ENCODE data around the gene VPS16.
"Not testable (repeated sequence)": the region's sequence is repeated elsewhere in the genome, so short reads cannot be mapped to it uniquely, and the experiment has no call there.

VPS16 gene

DNA sequence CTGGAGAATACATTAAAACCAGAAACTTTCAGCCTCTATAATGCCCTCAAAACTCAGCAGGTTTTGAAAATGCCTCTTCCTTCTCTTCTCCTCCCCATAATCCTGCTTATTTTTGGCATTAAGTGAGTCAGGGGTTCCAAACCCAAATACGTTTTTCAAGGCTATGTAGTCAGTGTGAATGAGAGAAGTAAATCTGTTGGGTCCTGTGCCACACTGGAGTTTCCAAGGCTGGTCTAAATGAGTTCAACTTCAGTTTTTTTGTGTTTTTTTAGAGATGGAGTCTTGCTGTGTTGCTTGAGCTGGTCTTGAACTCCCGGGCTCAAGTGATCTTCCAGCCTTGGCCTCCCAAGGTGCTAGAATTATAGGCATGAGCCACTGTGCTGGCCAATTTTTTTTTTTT, 53.7 kb downstream of the VPS16 start:
- no peak for DNase-seq (ENCODE audit: low read depth in 1 of 2, low spot score in 1 of 2)

DNA sequence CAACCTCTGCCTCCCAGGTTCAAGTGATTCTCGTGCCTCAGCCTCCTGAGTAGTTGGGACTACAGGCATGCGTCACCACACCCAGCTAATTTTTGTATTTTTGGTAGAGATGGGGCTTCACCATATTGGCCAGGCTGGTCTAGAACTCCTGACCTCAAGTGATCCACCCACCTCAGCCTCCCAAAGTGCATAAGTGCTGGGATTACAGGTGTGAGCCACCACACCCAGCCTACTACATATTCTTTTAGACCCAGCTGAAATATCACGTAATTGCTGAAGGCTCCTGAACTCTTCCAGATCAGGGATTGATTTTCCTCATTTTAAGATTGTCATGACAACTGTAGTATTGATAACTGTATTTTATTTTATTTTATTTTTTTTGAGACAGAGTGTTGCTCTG, 54.6 kb downstream of the VPS16 start:
- DNase-seq (ENCODE audit: low read depth in 1 of 2, low spot score in 1 of 2): not testable (repeated sequence)

DNA sequence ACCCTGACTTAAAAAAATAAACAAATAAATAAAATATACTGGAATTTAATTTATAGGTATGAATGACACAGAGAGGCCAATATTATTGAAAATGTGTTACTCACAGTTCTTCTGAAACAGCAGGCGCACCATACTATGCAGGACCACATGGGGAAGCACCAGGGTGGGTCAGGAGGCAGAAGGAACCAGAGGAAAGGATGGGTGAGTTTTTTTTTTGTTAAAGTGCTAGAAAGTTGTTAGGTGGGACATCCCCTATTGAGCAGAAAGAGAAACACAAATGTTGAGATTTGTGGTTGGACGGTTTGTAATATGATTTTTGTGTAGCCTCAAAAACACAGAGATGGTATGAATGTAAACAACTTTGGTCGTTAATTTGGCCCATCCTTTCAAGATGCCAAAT, 58.7 kb downstream of the VPS16 start:
- no peak for DNase-seq (ENCODE audit: low read depth in 1 of 2, low spot score in 1 of 2)

DNA sequence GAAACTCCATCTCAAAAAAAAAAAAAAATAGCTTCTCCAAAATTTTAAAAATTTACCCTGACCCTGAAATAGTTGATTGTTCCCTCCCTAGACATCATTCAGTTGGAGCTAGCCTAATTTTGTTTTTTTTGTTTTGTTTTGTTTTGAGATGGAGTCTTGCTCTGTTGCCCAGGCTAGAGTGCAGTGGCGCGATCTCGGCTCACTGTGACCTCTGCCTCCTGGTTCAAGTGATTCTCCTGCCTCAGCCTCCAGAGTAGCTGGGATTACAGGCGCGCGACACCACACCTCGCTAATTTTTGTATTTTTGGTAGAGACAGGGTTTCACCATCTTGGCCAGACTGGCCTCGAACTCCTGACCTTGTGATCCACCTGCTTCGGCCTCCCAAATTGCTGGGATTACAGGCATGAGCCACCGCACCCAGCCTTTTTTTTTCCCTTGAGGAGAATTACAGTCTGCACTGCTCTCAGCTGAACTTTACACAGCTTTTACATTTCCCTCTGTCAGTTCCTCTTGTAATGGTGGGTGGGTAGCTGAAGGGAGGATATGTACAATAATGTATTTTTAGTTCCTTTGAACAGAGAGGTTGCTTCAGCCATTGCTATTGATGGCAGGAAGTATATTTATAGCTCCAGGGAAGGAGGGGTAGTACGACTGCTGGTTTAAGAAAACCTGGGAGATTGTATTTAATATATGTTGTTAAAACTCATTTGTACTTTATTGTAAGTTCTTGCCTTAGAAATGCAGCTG, 60.5 kb downstream of the VPS16 start:
- no peak for DNase-seq (ENCODE audit: low read depth in 1 of 2, low spot score in 1 of 2)

DNA sequence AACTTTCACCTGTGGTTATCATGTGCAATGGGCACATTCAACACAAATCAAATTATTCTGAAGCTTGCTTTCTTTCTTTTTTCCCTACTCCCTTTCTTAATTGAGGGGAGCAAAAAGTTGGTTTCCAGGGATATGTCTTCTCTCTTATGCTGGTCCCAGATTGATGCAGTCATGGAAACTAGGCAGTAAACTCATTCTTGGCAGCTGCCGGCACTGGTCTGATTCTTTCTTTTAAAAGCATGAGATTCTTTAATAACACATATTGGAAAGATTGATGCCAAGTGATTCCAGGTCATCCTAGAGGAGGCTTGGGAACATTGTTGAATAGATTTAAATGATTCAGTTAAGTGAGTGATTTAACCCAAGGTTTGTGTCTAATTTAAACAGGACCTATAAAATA, 61.7 kb downstream of the VPS16 start:
- DNase-seq (ENCODE audit: low read depth in 1 of 2, low spot score in 1 of 2): no peak

DNA sequence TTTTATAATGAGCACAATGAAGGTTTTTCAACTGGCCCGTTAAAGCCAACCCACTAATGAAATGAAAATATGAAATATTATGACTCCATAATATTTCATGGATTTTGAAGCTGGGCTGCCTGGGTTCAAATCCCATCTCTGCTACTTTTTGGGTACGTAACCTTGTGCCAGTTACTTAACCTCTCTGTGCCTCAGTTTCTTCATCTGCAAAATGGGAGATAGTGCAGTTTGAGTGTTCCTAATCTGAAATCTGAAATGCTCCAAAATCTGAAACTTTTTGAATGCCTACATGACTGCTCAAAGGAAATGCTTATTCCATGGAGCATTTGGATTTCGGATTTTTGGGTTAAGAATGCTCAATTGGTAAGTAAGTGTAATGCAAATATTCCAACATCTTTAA, 62.3 kb downstream of the VPS16 start:
- DNase-seq (ENCODE audit: low read depth in 1 of 2, low spot score in 1 of 2): no peak

DNA sequence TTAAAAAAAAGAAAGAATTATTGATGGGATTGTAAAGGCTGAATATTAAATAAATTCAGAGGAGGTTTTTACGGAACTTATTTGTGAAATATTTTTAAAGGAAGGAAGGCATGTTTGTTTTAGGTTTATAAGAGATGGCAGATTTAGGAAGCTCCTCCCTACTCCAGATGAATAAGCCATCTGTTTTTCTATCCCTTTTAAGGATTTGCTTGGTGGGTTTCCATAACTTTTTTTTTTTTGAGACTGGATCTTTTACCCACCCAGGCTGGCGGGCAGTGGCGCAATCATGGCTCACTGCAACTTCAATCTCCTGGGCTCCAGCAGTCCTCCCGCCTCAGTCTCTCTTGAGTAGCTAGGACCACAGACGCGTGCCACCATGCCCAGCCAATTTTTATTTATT, 63.1 kb downstream of the VPS16 start:
- DNase-seq (ENCODE audit: low read depth in 1 of 2, low spot score in 1 of 2): no peak

DNA sequence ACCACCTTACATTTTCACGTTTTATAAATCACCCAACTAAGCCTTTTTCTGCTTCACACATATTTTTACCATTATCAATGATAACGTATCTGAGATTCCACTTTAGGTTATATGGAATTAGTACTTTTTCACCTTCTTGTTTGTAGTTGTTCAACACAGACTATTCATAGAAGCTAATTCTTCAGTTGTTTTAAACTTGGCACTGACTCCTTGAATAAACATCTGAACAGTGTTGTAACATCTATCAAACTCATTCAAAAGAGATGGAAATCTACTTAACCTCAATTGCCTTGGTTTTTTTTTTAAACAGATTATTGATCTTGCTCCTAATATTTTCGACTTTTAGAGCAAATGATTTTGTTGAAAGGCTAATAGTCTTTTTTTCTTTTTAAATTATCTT, 67.0 kb downstream of the VPS16 start:
- no peak for DNase-seq (ENCODE audit: low read depth in 1 of 2, low spot score in 1 of 2)

DNA sequence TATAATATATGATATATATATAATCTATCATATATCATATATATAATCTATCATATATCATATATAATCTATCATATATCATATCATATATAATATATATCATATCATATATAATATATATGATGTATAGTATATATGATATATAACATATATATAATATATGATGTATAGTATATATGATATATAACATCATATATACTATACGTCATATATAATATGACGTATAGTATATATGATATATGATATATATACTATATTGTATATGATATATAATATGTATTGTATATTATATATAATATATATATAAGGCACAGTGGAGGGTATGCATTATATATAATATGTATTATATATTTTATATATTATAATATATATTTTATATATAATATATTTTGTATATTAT, 69.4 kb downstream of the VPS16 start:
- no peak for DNase-seq (ENCODE audit: low read depth in 1 of 2, low spot score in 1 of 2)

DNA sequence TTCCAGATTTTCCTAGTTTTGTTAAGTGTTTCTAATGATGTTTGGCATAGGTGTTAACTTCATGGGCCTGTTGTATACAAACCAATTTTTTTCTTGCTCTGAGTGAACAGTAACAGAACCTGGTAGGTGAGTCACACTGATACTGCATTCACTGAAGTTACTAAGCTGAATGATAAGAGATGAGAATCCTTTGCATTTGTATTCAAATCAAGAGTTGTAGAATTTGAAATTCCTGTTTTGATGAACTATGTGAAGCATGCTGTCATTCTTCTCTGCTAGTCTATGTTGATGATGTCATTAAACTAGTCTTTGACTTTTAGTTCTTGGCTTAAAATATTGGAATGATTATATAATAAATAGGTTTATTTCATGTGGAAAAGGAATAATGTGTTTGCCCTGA, 70.7 kb downstream of the VPS16 start:
- no peak for DNase-seq (ENCODE audit: low read depth in 1 of 2, low spot score in 1 of 2)

DNA sequence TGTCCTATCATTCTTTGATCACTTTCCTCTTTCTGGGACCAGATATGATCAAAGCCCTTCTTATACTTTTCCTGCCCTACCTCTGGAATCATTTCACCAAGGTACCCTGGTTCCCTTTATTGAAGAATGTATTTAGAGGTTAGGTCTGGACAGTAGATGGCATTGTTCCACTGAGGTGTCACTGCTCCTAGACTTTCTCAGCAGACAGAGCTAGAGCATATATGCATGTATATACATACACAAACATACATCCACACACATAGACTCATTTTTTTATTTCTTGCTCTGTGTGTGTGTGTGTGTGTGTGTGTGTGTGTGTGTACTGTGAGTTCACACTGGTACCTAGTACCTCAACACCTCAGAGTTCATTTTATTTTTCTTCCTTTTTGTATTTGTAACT, 73.6 kb downstream of the VPS16 start:
- DNase-seq (ENCODE audit: low read depth in 1 of 2, low spot score in 1 of 2): no peak
